Measurements from ENCODE around the gene DNASE1.

DNASE1 gene

DNA sequence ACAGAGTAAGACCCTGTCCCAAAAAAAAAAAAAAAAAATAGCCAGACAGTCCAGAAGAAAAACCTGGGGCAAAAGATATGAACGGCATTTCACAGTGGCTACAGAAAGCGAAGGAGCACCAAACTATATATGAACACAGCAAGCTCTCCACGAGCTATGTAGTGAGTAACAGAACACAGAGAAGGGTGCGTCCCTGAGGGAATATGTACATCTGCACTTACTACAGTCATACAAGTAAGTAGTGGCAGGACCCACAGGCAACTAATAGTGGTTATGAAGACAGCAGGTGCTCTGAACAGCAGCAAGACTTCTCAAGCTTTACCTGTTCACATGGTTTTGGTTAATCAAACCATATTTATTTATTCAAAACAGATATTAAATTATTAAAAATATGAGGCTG lies 47.0 kb downstream of the DNASE1 start:
- no peak for DNase-seq

- no peak for DNase-seq
Measured at GRCh38 chr16:3702082-3702481, 47.6 kb downstream of the DNASE1 start.

- DNase-seq: no peak
Measured at GRCh38 chr16:3706253-3707012, 51.9 kb downstream of the DNASE1 start.
